Hematopoietic multipotent progenitor cell treated with erythropoietin and hydrocortisone succinate and interleukin-3 and kit ligand, for 8 days (in vitro differentiated cells): ENCODE data around the gene NOL9.

ENCODE experiments used
- DNase-seq: peaks from one replicate; pipeline ENCODE4 v3.0.0-alpha.2; 2015

Gene NOL9

GRCh38 chr1:6519491-6519934, 34.8 kb downstream of the NOL9 start:
- no peak for DNase-seq

GRCh38 chr1:6517435-6517851, 36.9 kb downstream of the NOL9 start:
- no peak for DNase-seq

- DNase-seq, result no peak
These were observed 38.5 kb downstream of the NOL9 start for GRCh38 chr1:6515771-6516170.

GRCh38 chr1:6513320-6513801, 41.0 kb downstream of the NOL9 start:
- DNase-seq, result no peak

GRCh38 chr1:6512908-6513280, 41.4 kb downstream of the NOL9 start:
- no peak for DNase-seq

GRCh38 chr1:6512245-6512907, 41.9 kb downstream of the NOL9 start:
- DNase-seq, result no peak

GRCh38 chr1:6511561-6512244, 42.6 kb downstream of the NOL9 start:
- DNase-seq, result no peak

- DNase-seq, result no peak
These were observed 43.3 kb downstream of the NOL9 start for GRCh38 chr1:6511056-6511455.

- DNase-seq, result no peak
These were observed 43.8 kb downstream of the NOL9 start for GRCh38 chr1:6510493-6510892.

GRCh38 chr1:6509919-6510291, 44.4 kb downstream of the NOL9 start:
- no peak for DNase-seq

GRCh38 chr1:6509220-6509918, 44.9 kb downstream of the NOL9 start:
- DNase-seq, result no peak

- DNase-seq, result no peak
These were observed 45.5 kb downstream of the NOL9 start for GRCh38 chr1:6508816-6509189.

- DNase-seq, result no peak
These were observed 46.0 kb downstream of the NOL9 start for GRCh38 chr1:6508154-6508815.

GRCh38 chr1:6507461-6507911, 46.8 kb downstream of the NOL9 start:
- no peak for DNase-seq

GRCh38 chr1:6507037-6507428, 47.3 kb downstream of the NOL9 start:
- no peak for DNase-seq

- no peak for DNase-seq
These were observed 47.9 kb downstream of the NOL9 start for GRCh38 chr1:6506210-6507036.

- no peak for DNase-seq
These were observed 48.7 kb downstream of the NOL9 start for GRCh38 chr1:6505367-6506209.

GRCh38 chr1:6504887-6505286, 49.4 kb downstream of the NOL9 start:
- no peak for DNase-seq

GRCh38 chr1:6503884-6504602, 50.3 kb downstream of the NOL9 start:
- DNase-seq, result no peak

- DNase-seq, result no peak
These were observed 52.1 kb downstream of the NOL9 start for GRCh38 chr1:6502000-6502891.
